ACC112 (cell line): ENCODE measurements around the gene GSG1L.

Experiments used
- H2AFZ ChIP-seq: fragments of 200-600 bp; sonication (generic); one replicate; pipeline ENCODE4 v1.6.0; 2017; ENCODE audit warnings: antibody characterized with exemption, low read length; ENCODE audit not compliant: unreplicated experiment
- H3K27ac ChIP-seq: fragments of 200-600 bp; sonication (generic); 2 replicates; pipeline ENCODE4 v1.5.1; 2014; ENCODE audit warnings: low read depth, mild to moderate bottlenecking, antibody characterized with exemption, low read length, moderate library complexity
- H3K27me3 ChIP-seq: fragments of 200-600 bp; sonication (generic); 2 replicates; pipeline ENCODE4 v1.6.1; 2014; ENCODE audit warnings: mild to moderate bottlenecking, antibody characterized with exemption, low read length, moderate library complexity, mixed read lengths; ENCODE audit not compliant: insufficient read depth
- H3K36me3 ChIP-seq: fragments of 200-600 bp; sonication (generic); 2 replicates; pipeline ENCODE4 v1.6.1; 2016; ENCODE audit warnings: mild to moderate bottlenecking, antibody characterized with exemption, low read length, moderate library complexity, mixed read lengths; ENCODE audit not compliant: insufficient read depth
- H3K4me1 ChIP-seq: fragments of 200-600 bp; sonication (generic); one replicate; pipeline ENCODE4 v1.6.1; 2016; ENCODE audit warnings: low read length, mixed read lengths; ENCODE audit not compliant: insufficient read depth, unreplicated experiment, control insufficient read depth
- H3K4me3 ChIP-seq: fragments of 200-600 bp; sonication (generic); 2 replicates; pipeline ENCODE4 v1.5.1; 2014; ENCODE audit warnings: mild to moderate bottlenecking, low read depth, low read length
- H3K79me2 ChIP-seq: fragments of 200-600 bp; sonication (generic); one replicate; pipeline ENCODE4 v1.6.0; 2016; ENCODE audit warnings: low read length; ENCODE audit not compliant: control insufficient read depth, unreplicated experiment, insufficient read depth

Gene GSG1L

DNA sequence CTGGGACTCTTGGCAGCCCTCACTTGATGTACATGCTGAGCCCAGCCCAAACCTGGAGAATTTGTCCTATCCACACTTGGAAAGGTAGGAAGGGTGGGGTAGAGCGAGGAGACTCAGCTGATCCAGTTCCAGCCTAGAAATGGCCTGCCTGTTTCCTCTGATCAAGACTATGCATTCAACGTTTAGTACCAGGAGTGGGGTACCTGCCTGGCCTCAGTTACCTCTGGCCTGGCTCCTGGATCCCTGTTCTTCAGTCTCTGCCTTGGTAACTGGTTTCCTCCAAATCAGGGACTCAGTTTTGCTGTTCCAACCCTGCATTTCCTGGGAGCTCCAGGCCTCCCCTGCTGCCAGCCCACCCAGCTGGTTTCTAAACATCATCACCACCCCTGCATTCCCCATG is 233.5 kb downstream of the GSG1L start:
- H3K27me3 ChIP-seq: peaks cover 42% of the 10 kb centered on the region
- no peaks in the 10 kb centered on the region for H3K4me1 ChIP-seq
- no peak overlapping the region for H3K4me3 ChIP-seq
- no peak overlapping the region for H3K27ac ChIP-seq
- H3K79me2 ChIP-seq: no peaks in the 10 kb centered on the region
- H3K36me3 ChIP-seq: no peaks in the 10 kb centered on the region
- H2AFZ ChIP-seq: no peak overlapping the region

DNA sequence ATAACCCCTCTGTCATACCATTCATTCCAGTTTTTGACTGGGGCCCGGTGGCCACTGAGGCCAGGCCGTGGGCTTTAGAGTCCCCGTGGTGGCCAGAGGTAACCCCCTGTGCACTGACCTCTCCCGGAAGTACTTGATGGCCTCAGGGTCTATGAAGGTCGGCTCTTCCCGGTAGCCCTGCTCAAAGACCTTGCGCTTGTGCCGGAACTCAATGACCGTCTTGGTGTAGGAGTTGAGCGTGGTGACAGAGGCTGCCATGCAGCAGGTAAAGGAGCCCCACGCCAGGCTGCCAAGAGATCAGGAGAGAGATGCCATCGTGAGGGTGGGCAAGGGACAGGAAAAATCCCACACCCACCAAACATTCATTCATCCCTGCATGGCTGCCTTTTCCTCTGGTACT is 234.8 kb downstream of the GSG1L start:
- H3K79me2 ChIP-seq: no peaks in the 10 kb centered on the region
- H3K27ac ChIP-seq: no peak overlapping the region
- H3K27me3 ChIP-seq: peaks cover 38% of the 10 kb centered on the region
- H3K36me3 ChIP-seq: no peaks in the 10 kb centered on the region
- no peaks in the 10 kb centered on the region for H3K4me1 ChIP-seq
- H2AFZ ChIP-seq: no peak overlapping the region
- H3K4me3 ChIP-seq: no peak overlapping the region

DNA sequence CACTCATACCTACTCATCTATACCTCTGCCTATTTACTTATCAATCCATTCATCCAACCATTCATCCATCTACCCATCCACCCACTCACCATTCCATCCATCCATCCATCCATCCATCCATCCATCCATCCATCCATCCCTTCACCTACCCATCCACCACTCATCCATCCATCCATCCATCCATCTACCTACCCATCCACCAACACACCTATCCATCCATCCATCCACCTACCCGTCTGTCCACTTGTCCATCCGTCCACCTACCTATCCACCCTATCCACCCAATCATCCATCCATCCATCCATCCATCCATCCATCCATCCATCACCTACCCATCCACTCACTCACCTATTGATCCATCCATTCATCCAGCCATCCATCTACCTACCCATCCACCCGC is 235.7 kb downstream of the GSG1L start:
- no peaks in the 10 kb centered on the region for H3K4me1 ChIP-seq
- H2AFZ ChIP-seq: no peak overlapping the region
- H3K27me3 ChIP-seq: peaks cover 43% of the 10 kb centered on the region
- H3K27ac ChIP-seq: no peak overlapping the region
- H3K4me3 ChIP-seq: no peak overlapping the region
- H3K36me3 ChIP-seq: no peaks in the 10 kb centered on the region
- no peaks in the 10 kb centered on the region for H3K79me2 ChIP-seq

DNA sequence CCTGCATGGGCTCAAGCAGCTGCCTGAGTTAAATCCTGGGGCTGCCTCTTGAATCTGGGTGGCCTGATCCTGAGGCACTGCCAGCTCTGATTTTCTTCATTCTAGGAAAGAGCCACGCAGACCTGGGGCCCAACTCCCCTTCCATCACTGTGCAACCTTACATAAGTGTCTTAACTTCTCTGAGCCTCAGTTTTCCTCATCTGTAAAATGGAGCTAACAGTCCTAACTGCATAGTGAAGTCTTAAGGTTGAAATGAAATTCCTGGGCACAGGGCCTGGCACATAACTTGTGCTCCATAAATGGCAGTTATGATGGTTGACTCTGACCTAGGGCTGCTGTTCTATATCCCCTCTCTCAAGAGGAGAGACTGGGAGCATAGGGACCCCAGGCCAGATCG is 236.6 kb downstream of the GSG1L start:
- no peaks in the 10 kb centered on the region for H3K4me1 ChIP-seq
- H2AFZ ChIP-seq: no peak overlapping the region
- H3K79me2 ChIP-seq: no peaks in the 10 kb centered on the region
- H3K36me3 ChIP-seq: no peaks in the 10 kb centered on the region
- H3K27ac ChIP-seq: no peak overlapping the region
- peaks cover 43% of the 10 kb centered on the region for H3K27me3 ChIP-seq
- H3K4me3 ChIP-seq: no peak overlapping the region

DNA sequence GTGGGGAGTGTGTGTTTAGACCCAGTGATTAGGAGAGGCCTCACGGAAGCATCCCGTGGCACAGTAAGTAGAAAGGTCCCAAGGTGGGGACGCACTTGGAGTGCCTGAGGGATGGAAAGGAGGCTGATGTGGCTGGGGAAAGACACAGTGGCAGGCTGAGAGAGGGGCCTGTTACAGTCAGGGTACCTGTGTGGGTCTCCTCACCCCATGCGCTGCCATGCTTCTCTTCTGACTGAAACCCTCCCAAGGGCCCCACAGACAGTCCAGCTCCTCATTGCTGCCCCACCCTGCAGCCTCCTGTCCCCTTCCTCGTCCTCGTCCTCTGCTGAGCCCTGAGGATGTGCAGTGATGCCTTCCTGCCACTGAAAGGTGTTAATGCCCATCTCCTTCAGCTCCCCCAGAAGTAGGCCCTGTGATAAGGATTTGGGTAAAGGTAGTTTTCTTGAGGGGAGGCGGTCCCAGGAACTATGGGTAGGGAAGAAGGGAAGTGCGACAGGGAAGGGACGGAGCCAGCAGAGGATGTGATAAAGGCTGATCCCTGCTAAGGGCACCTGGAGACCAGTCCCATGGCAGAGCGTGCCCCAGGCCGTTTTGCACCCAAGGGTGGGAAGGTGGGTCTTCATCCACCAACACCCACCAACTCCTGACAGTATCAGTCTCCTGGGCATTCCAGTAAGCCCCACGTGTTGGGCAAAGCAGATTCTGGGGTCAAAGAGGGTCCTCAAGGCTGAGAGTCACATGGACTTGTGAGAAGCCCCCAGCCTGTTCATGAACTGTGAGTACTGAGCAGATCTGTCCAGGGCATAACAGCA is 237.2 kb downstream of the GSG1L start:
- H2AFZ ChIP-seq: no peak overlapping the region
- no peaks in the 10 kb centered on the region for H3K79me2 ChIP-seq
- peaks cover 42% of the 10 kb centered on the region for H3K27me3 ChIP-seq
- no peak overlapping the region for H3K27ac ChIP-seq
- no peaks in the 10 kb centered on the region for H3K4me1 ChIP-seq
- no peak overlapping the region for H3K4me3 ChIP-seq
- no peaks in the 10 kb centered on the region for H3K36me3 ChIP-seq

DNA sequence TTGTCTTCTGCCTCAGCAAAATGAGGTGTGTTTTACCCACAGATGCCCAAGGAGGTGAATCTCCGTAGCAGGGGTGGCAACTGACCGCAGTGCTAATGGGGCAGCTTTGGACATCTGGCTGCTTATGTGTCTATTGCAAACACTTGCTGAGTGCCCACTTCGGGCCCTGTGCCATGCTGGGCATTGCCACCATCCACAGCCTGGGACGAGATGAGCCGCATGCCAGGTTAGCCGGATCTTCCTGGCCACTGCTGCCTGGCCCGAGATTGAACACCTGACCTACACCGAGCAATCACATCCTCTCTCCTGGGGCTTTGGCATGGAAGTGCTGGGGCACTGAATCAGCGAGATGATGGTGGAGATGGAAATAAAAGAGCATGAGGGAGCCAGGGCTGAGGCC is 238.7 kb downstream of the GSG1L start:
- Histone ChIP-seq H3K27ac (no peak overlapping the region), H3K79me2 (no peaks in the 10 kb centered on the region), H3K36me3 (no peaks in the 10 kb centered on the region), H3K4me3 (no peak overlapping the region), H3K27me3 (peaks cover 45% of the 10 kb centered on the region), H2AFZ (no peak overlapping the region), H3K4me1 (no peaks in the 10 kb centered on the region)

DNA sequence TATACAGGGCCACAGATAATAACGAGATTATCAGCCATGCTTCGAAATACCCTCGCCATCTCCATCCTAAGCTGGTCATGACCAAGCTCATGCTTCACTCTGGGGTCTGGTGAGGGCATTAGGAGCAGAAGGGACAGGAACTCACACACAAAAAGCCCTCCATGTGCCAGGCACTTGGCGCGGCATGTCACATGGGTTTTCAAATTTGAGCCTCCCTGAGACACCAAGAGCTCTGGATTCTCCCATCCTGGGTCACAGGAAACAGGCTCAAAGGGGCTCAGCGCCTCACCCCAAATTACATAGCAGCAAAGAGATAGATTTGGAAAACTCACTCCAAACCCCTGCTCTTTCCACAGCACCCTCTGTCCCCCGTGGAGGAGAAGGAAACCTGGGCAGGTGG is 239.5 kb downstream of the GSG1L start:
- Histone ChIP-seq H3K36me3 (no peaks in the 10 kb centered on the region), H3K4me1 (no peaks in the 10 kb centered on the region), H2AFZ (no peak overlapping the region), H3K27ac (no peak overlapping the region), H3K27me3 (peaks cover 53% of the 10 kb centered on the region), H3K79me2 (no peaks in the 10 kb centered on the region), H3K4me3 (no peak overlapping the region)

DNA sequence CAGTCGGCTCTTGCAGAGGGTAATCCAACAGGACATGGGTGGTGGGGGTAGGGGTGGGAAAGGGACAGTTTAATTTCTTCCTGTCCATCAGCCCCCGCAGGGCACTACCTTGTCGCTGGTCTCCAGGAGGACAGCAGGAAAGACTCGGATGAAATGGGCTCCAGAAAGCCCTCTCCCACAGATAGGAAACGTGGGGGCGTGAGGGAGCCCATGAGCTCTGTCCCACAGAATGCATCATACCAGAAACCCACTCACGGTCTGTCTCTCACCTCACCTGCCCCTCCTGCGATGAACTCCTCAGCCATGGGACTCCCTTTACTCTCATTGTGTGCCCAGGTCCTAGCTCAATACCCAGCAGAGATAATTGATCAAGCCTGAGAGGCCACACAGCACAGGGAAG is 240.1 kb downstream of the GSG1L start:
- Histone ChIP-seq H3K4me1 (no peaks in the 10 kb centered on the region), H3K79me2 (no peaks in the 10 kb centered on the region), H3K27ac (no peak overlapping the region), H3K36me3 (no peaks in the 10 kb centered on the region), H3K4me3 (no peak overlapping the region), H3K27me3 (peaks cover 58% of the 10 kb centered on the region), H2AFZ (no peak overlapping the region)

DNA sequence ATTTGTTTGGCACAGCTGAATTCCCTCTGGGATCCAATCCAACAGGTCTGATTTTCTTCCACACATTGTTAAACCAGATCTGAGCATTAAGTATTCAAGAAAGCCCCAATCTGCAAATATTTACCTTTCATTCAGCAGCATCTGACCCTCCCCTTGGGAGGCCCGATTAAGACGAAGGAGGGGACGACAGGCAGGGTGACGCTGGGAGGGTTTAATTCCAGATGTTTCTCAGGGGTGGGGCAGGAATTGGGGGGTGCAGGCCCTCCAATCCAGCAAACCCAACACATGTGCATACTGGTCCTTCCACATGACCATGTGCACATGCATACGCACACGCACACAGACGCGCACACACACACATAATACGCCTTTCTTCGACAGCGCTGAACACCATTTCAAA is 240.5 kb downstream of the GSG1L start:
- no peak overlapping the region for H2AFZ ChIP-seq
- H3K4me1 ChIP-seq: no peaks in the 10 kb centered on the region
- H3K79me2 ChIP-seq: no peaks in the 10 kb centered on the region
- H3K4me3 ChIP-seq: no peak overlapping the region
- no peak overlapping the region for H3K27ac ChIP-seq
- peaks cover 62% of the 10 kb centered on the region for H3K27me3 ChIP-seq
- H3K36me3 ChIP-seq: no peaks in the 10 kb centered on the region

DNA sequence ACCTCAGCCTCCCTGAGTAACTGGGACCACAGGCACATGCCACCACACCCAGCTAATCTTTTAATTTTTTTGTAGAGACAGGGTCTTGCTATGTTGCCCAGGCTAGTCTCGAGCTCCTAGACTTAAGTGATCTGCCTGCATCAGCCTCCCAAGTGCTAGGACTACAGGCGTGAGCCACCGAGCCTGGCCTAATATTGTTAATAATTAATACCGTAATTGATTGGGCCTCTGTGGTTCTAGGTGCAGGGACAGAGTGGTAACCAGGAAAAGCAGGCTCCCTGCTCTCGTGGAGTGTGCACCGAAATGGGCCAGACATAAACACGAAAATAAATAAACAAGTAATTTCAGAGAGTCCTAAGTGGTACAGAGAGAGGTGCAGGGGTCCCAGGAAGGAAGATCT is 241.0 kb downstream of the GSG1L start:
- Histone ChIP-seq H3K79me2 (no peaks in the 10 kb centered on the region), H3K27me3 (peaks cover 67% of the 10 kb centered on the region)

DNA sequence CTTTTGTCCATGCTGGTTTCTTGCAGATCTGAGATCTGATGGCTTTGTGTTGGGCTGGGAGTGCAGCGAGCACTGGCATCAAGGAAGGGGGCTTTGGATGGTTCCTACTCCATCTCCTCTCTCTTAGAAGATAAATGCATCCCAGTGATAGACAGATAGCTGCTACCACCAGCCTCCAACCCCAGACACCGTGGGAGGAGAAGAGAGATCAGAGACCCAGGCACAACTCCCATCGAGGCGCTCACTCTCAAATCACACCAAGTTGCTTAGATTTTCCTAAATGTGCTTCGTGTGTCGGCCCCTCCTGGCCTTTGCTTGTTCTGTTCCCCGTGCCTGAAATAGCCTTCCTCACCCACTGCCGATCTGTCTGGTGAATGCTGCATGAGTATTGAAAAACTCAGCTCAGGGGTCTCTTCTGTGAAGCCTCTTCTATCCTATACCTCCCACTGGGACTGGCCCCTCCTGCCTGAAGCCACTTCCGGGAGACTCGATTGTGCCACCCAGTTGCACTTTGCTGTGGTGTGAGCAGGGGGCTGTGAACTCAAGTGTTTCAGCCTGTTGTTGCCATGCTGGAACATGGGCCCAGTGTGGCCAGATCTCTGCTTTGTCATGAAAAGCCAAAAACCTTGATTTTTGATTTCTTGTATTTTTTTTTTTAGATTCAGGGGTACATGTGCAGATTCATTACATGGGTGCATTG is 242.7 kb downstream of the GSG1L start:
- Histone ChIP-seq H3K79me2 (no peaks in the 10 kb centered on the region), H3K36me3 (no peaks in the 10 kb centered on the region), H3K27me3 (peaks cover 84% of the 10 kb centered on the region), H3K27ac (no peak overlapping the region), H2AFZ (no peak overlapping the region), H3K4me1 (no peaks in the 10 kb centered on the region), H3K4me3 (no peak overlapping the region)

More for the DNA sequence above, 241.0 kb downstream of the GSG1L start:
- Histone ChIP-seq H3K4me3 (no peak overlapping the region), H3K36me3 (no peaks in the 10 kb centered on the region), H3K27ac (no peak overlapping the region), H3K4me1 (no peaks in the 10 kb centered on the region), H2AFZ (no peak overlapping the region)
